Esophagus muscularis mucosa (tissue), 3 donors: ENCODE data around the gene RPL21.

ENCODE experiments used
- CTCF ChIP-seq, 3 experiments: fragments of 200-600 bp in 2 of 3; fragments of 450-650 bp in 1 of 3; sonication (generic) in 2 of 3; IDR thresholded peaks; one replicate each; pipeline ENCODE4 v1.5.1; 2017 to 2019; ENCODE audit warnings: antibody characterized with exemption in 3 of 3, mild to moderate bottlenecking in 2 of 3, moderate library complexity in 1 of 3
- POLR2A ChIP-seq: fragments of 450-650 bp; IDR thresholded peaks from one replicate; pipeline ENCODE4 v1.6.1; 2017; ENCODE audit warnings: antibody characterized with exemption, moderate library complexity, mild to moderate bottlenecking, low read depth

DNA sequence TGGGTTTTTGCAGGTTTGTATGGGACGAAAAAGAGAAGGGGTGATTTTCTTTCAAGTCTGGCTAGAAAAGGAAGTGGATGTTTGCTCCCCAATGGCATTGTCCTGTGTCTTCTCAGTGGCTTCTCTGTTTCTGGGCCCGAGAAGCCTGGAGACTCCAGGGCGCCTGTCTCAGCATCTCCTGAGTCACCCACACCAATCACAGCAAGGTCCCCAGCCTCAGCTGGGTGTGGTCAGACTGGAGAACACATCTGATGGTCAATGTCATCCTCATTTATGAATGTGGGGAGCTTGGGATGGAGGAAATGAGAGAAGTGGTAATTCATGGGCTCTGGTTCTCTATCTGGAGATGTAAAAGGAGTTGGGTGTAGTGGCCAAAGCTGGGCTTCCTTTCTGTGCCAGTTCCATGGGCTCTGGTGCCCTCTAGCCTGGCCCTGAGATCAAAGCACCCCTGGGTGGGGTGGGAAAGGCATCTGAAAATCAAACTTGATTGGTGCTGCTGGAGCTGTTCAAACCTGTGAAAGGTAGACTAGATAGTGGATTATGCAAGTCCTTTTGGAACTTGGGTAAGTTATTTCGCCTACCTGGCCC is 32.6 kb downstream of the RPL21 start:
- TF ChIP-seq POLR2A, result no peak
- peak; percentile 21 to 47 (median 42) for TF ChIP-seq CTCF (IDR thresholded peaks at IDR 0.05)
